ENCODE data around the gene RAB3IL1. TPM values are rescaled to one million over a fixed set of nuclear protein-coding genes. Genes with fewer than 3 reads are reported as not detected.

Gene RAB3IL1
- total and polyA plus RNA-seq, 9 of the 15 experiments (the other 6 are each of a cell fraction or from before 2014, with no cell fraction given), result 0.15 to 42.6 (median 15.5) TPM

GRCh38 chr11:61903845-61904244 lies 13.5 kb downstream of the RAB3IL1 start:
- Histone ChIP-seq H3K9me1 (ENCODE audit: control insufficient read depth, insufficient read depth, low read length) (peaks cover 5% of the 10 kb centered on the region), H3K4me1 (replicated peaks in 1 of 2; ENCODE audit: control insufficient read depth in 2 of 2, insufficient read depth in 2 of 2, low read length in 2 of 2) (peaks cover 4 to 51% of the 10 kb centered on the region in 2 experiments), H3K79me2 (ENCODE audit: control insufficient read depth, insufficient read depth, low read length) (peaks cover 5% of the 10 kb centered on the region; the same call in 2 of the 3 replicates), H3K27ac (ENCODE audit: extremely low read depth, low read depth, low read length) (no peak overlapping the region), H4K20me1 (replicated peaks; ENCODE audit: control insufficient read depth, insufficient read depth, low read length) (no peaks in the 10 kb centered on the region), H3K4me3 (no peak overlapping the region), H3K9ac (ENCODE audit: insufficient read depth in 1 of 2, low read depth in 2 of 2, low read length in 2 of 2) (no peak overlapping the region), H3K9me3 (replicated peaks; ENCODE audit: control insufficient read depth, insufficient read depth, low read depth, low read length) (no peaks in the 10 kb centered on the region), H2AFZ (ENCODE audit: low read depth, low read length) (no peak overlapping the region), H3K4me2 (ENCODE audit: insufficient read depth, low read length) (no peak overlapping the region), H3K36me3 (ENCODE audit: control insufficient read depth, insufficient read depth, low read length) (peaks cover 85% of the 10 kb centered on the region; the same call in 2 of the 3 replicates), H3K27me3 (ENCODE audit: control insufficient read depth in 2 of 2, insufficient read depth in 2 of 2, low read length in 2 of 2) (no peaks in the 10 kb centered on the region)
- ATAC-seq (no peak), DNase-seq (ENCODE audit: extremely low read depth in 1 of 4, low spot score in 3 of 4) (no peak), FAIRE-seq (no peak)
- intact Hi-C loops (cut with micrococcal nuclease), result no loop called here
- WGBS (ENCODE audit: insufficient coverage, low coverage, missing lambda C conversion rate), result 86% methylated on average over 3 of the region's 3 CpGs
- POLR2A ChIA-PET, result interaction anchor here (10.7 kb wide), 1 partner anchor 62 kb away, joined by 109 read pairs; the partner anchor contains the start of gene FTH1
- CTCF ChIA-PET (ENCODE audit: low intra/inter-chr PET ratio), result no interaction called here
- no TSS peak for BruUV-seq (replicated peaks)
- TF ChIP-seq ZNF507 (tag; conservative IDR thresholded peaks at IDR 0.05), result no peak
- TF ChIP-seq ZNF232 (CRISPR knock-in tag; IDR thresholded peaks at IDR 0.05), result no peak
- TF ChIP-seq ZNF184 (CRISPR knock-in tag; IDR thresholded peaks at IDR 0.05), result no peak
- no peak for TF ChIP-seq TCFL5 (CRISPR knock-in tag; conservative IDR thresholded peaks at IDR 0.05)
- TF ChIP-seq KHSRP (IDR thresholded peaks at IDR 0.05), result no peak
- no peak for TF ChIP-seq ZNF695 (CRISPR knock-in tag; IDR thresholded peaks at IDR 0.05)
- TF ChIP-seq POLR2AphosphoS5 (IDR thresholded peaks at IDR 0.05; ENCODE audit: control insufficient read depth, insufficient read depth, low read depth, low read length), result no peak
- no peak for TF ChIP-seq HBP1 (CRISPR knock-in tag; IDR thresholded peaks at IDR 0.05)
- TF ChIP-seq USF1 (CRISPR knock-in tag; IDR thresholded peaks at IDR 0.05), result no peak
- TF ChIP-seq ZFP1 (CRISPR knock-in tag; IDR thresholded peaks at IDR 0.05), result no peak
- no peak for TF ChIP-seq BRD4 (IDR thresholded peaks at IDR 0.05)
- no peak for TF ChIP-seq MCM7 (IDR thresholded peaks at IDR 0.05)
- TF ChIP-seq SETDB1 (IDR thresholded peaks at IDR 0.05; ENCODE audit: low read length), result no peak
- no peak for TF ChIP-seq TAF15 (IDR thresholded peaks at IDR 0.05; ENCODE audit: low read depth, low read length)
- TF ChIP-seq STAG1 (CRISPR knock-in tag; IDR thresholded peaks at IDR 0.05; ENCODE audit: borderline replicate concordance), result no peak
- no peak for TF ChIP-seq ZZZ3 (IDR thresholded peaks at IDR 0.05)
- no peak for TF ChIP-seq CTCFL (IDR thresholded peaks at IDR 0.05; ENCODE audit: borderline replicate concordance, insufficient read depth, low read depth, low read length, poor library complexity, severe bottlenecking)
- TF ChIP-seq KLF13 (tag; IDR thresholded peaks at IDR 0.05; ENCODE audit: borderline replicate concordance, low read depth), result no peak
- in situ Hi-C loops (cut with MboI), result no loop called here

All from K562 (cell line).